HepG2 (cell line): ENCODE results near the gene TNS1. TPM values are rescaled to one million over a fixed set of nuclear protein-coding genes. Genes with fewer than 3 reads are reported as not detected.

Experiments
- ARNT ChIP-seq: fragments of 450-650 bp; IDR thresholded peaks from 2 replicates; pipeline ENCODE4 v1.6.1; 2017
- CEBPG ChIP-seq: IDR thresholded peaks from 2 replicates; pipeline ENCODE4 v1.6.1; 2016
- CSRNP1 ChIP-seq: sonication (generic); formaldehyde crosslinking; IDR thresholded peaks from 2 replicates; pipeline ENCODE4 v1.8.1; 2023; ENCODE audit warnings: mild to moderate bottlenecking, missing genetic modification reagents
- CTCF ChIP-seq: sonication (generic); formaldehyde crosslinking; IDR thresholded peaks from 2 replicates; pipeline ENCODE4 v1.5.0; 2020; ENCODE audit warnings: mild to moderate bottlenecking, missing genetic modification reagents, moderate library complexity
- GMEB1 ChIP-seq: sonication (generic); formaldehyde crosslinking; IDR thresholded peaks from 2 replicates; pipeline ENCODE4 v1.5.1; 2020; ENCODE audit warnings: missing genetic modification reagents, mild to moderate bottlenecking, borderline replicate concordance
- KLF16 ChIP-seq, 2 experiments: sonication (generic) in 1 of 2; formaldehyde crosslinking in 1 of 2; IDR thresholded peaks; 2 replicates each; pipeline versions ENCODE4 v1.6.1 to v1.8.0; 2016 to 2023; ENCODE audit warnings: missing genetic modification reagents in 2 of 2, missing compliant biosample characterization in 1 of 2
- KMT2B ChIP-seq: IDR thresholded peaks from 2 replicates; pipeline ENCODE4 v1.6.1; 2016; ENCODE audit warnings: missing genetic modification reagents, missing compliant biosample characterization
- NR2F6 ChIP-seq, 2 experiments: IDR thresholded peaks; 2 replicates each; pipeline ENCODE4 v1.6.1; 2016; ENCODE audit warnings: antibody characterized with exemption in 1 of 2, mild to moderate bottlenecking in 1 of 2
- SMC3 ChIP-seq: IDR thresholded peaks from 2 replicates; pipeline ENCODE4 v1.6.1; 2011; ENCODE audit warnings: low read length, improper control_type of control experiment
- SP5 ChIP-seq: IDR thresholded peaks from 2 replicates; pipeline ENCODE4 v1.6.1; 2016; ENCODE audit warnings: low read depth, borderline replicate concordance
- ZFX ChIP-seq: sonication (generic); formaldehyde crosslinking; IDR thresholded peaks from 2 replicates; pipeline ENCODE4 v1.4.0; 2020; ENCODE audit warnings: mild to moderate bottlenecking, low read depth, missing genetic modification reagents, moderate library complexity
- ZIK1 ChIP-seq: sonication (generic); formaldehyde crosslinking; IDR thresholded peaks from 2 replicates; pipeline ENCODE4 v1.5.0; 2020; ENCODE audit warnings: mild to moderate bottlenecking, low read depth, missing genetic modification reagents, borderline replicate concordance
- ZNF550 ChIP-seq: sonication (generic); formaldehyde crosslinking; IDR thresholded peaks from 2 replicates; pipeline ENCODE4 v1.4.0; 2020; ENCODE audit warnings: mild to moderate bottlenecking, missing genetic modification reagents, borderline replicate concordance
- ZNF589 ChIP-seq: sonication (generic); formaldehyde crosslinking; conservative IDR thresholded peaks from 2 replicates; pipeline ENCODE4 v1.8.0; 2022; ENCODE audit warnings: mild to moderate bottlenecking, moderate library complexity, missing genetic modification reagents
- ZNF687 ChIP-seq: sonication (generic); formaldehyde crosslinking; IDR thresholded peaks from 2 replicates; pipeline ENCODE4 v1.5.1; 2020; ENCODE audit warnings: mild to moderate bottlenecking, missing genetic modification reagents, moderate library complexity
- polyA plus RNA-seq, 8 experiments: library from polyadenylated mRNA; depleted of rRNA in 3 of 8; stranded (reverse) in 7 of 8; unstranded in 1 of 8; fragments of >200 nt; fragmentation: Illumina TruSeq in 4 of 8; extraction: Trizol in 4 of 8; gene quantifications; 2 replicates each; pipeline versions ENCODE4 v1.2.1 to v1.2.3, GENCODE V29; 2011 to 2016; ENCODE audit warnings: low read depth in 4 of 8, missing spikeins in 1 of 8, mixed read lengths in 1 of 8; ENCODE audit not compliant: insufficient read depth in 1 of 8
- total RNA-seq, 5 experiments: library from RNA; depleted of rRNA; stranded (reverse); fragments of >200 nt; fragmentation: Illumina TruSeq; extraction: Trizol; gene quantifications; 2 replicates each; pipeline ENCODE4 v1.2.3, GENCODE V29; 2016; ENCODE audit warnings: low read depth in 1 of 5
- TF ChIP-seq, protein P1 (sequence below): sonication (generic); formaldehyde crosslinking; IDR thresholded peaks from 2 replicates; pipeline ENCODE4 v1.4.0; 2020; ENCODE audit warnings: mild to moderate bottlenecking, low read depth, missing genetic modification reagents
- TF ChIP-seq, protein P2 (sequence below): sonication (generic); formaldehyde crosslinking; IDR thresholded peaks from 2 replicates; pipeline ENCODE4 v1.4.0; 2020; ENCODE audit warnings: missing genetic modification reagents

The TNS1 gene
- total and polyA plus RNA-seq, 2 of the 13 experiments (the other 11 are each of a cell fraction or from before 2014, with no cell fraction given): 1.9 to 118 TPM

GRCh38 chr2:217890445-217890844 is 112.3 kb downstream of the TNS1 start (continued):
- TF ChIP-seq ZIK1 (no peak), GMEB1 (CRISPR knock-in tag) (no peak), KMT2B (CRISPR knock-in tag) (no peak), SMC3 (peak; percentile 63; the same call in 1 of the 2 replicates), SP5 (CRISPR knock-in tag) (no peak), ZNF589 (no peak), CEBPG (peak; percentile 29; the same call in 1 of the 2 replicates), KLF16 (CRISPR knock-in tag; IDR thresholded peaks at IDR 0.05) (no peak), ZFX (CRISPR knock-in tag) (0 out of 2 replicates have a peak, but pooled peaks have one; percentile 16), ZNF687 (CRISPR knock-in tag) (peak; percentile 28; the same call in 1 of the 2 replicates), ZNF550 (CRISPR knock-in tag) (no peak), NR2F6 (IDR thresholded peaks at IDR 0.05) (no peak), NR2F6 (CRISPR knock-in tag; IDR thresholded peaks at IDR 0.05) (0 out of 2 replicates have a peak, but pooled peaks have one; percentile 27), CTCF (peak; percentile 61), CSRNP1 (CRISPR knock-in tag) (0 out of 2 replicates have a peak, but pooled peaks have one; percentile 20), ARNT (no peak)
- TF ChIP-seq, protein P1, sequence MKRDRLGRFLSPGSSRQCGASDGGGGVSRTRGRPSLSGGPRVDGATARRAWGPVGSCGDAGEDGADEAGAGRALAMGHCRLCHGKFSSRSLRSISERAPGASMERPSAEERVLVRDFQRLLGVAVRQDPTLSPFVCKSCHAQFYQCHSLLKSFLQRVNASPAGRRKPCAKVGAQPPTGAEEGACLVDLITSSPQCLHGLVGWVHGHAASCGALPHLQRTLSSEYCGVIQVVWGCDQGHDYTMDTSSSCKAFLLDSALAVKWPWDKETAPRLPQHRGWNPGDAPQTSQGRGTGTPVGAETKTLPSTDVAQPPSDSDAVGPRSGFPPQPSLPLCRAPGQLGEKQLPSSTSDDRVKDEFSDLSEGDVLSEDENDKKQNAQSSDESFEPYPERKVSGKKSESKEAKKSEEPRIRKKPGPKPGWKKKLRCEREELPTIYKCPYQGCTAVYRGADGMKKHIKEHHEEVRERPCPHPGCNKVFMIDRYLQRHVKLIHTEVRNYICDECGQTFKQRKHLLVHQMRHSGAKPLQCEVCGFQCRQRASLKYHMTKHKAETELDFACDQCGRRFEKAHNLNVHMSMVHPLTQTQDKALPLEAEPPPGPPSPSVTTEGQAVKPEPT: no peak
- TF ChIP-seq, protein P2, sequence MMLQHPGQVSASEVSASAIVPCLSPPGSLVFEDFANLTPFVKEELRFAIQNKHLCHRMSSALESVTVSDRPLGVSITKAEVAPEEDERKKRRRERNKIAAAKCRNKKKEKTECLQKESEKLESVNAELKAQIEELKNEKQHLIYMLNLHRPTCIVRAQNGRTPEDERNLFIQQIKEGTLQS: no peak
